H9 (cell line): ENCODE measurements around the gene GRK1. TPM values are rescaled to one million over a fixed set of nuclear protein-coding genes. Genes with fewer than 3 reads are reported as not detected.

Source experiments
- DNase-seq: peaks from one replicate; pipeline ENCODE4 v3.0.0-alpha.2; 2017
- H2AFZ ChIP-seq: one replicate; pipeline ENCODE4 v1.6.1; 2013; ENCODE audit warnings: mild to moderate bottlenecking, low read length, control low read depth, moderate library complexity
- H2AK5ac ChIP-seq: 2 replicates; pipeline ENCODE4 v1.6.1; 2013; ENCODE audit warnings: low read length, control low read depth, mixed read lengths; ENCODE audit not compliant: insufficient read length
- H2BK120ac ChIP-seq: one replicate; pipeline ENCODE4 v1.6.1; 2013; ENCODE audit warnings: low read depth, mild to moderate bottlenecking, low read length, control low read depth, inconsistent platforms; ENCODE audit not compliant: poor library complexity, severe bottlenecking
- H2BK12ac ChIP-seq: 2 replicates; pipeline ENCODE4 v1.6.1; 2013; ENCODE audit warnings: low read length, control low read depth, mixed read lengths, low read depth; ENCODE audit not compliant: insufficient read length
- H2BK15ac ChIP-seq: 2 replicates; pipeline ENCODE4 v1.6.1; 2013; ENCODE audit warnings: low read depth, low read length, control low read depth
- H2BK20ac ChIP-seq: one replicate; pipeline ENCODE4 v1.6.1; 2013; ENCODE audit warnings: low read depth, mild to moderate bottlenecking, low read length, control low read depth, inconsistent platforms; ENCODE audit not compliant: poor library complexity, severe bottlenecking
- H2BK5ac ChIP-seq: 2 replicates; pipeline ENCODE4 v1.6.1; 2013; ENCODE audit warnings: low read length, control low read depth, mixed read lengths; ENCODE audit not compliant: insufficient read length
- H3K14ac ChIP-seq: 2 replicates; pipeline ENCODE4 v1.6.1; 2013; ENCODE audit warnings: low read length, control low read depth; ENCODE audit not compliant: insufficient read depth
- H3K18ac ChIP-seq: 2 replicates; pipeline ENCODE4 v1.6.1; 2013; ENCODE audit warnings: low read depth, mild to moderate bottlenecking, mixed read lengths, low read length, control low read depth; ENCODE audit not compliant: insufficient read length
- H3K23ac ChIP-seq: 2 replicates; pipeline ENCODE4 v1.6.1; 2013; ENCODE audit warnings: low read length, control low read depth, mixed read lengths, low read depth; ENCODE audit not compliant: insufficient read length
- H3K23me2 ChIP-seq: 2 replicates; pipeline ENCODE4 v1.6.1; 2013; ENCODE audit warnings: low read depth, mild to moderate bottlenecking, mixed read lengths, low read length, control low read depth; ENCODE audit not compliant: insufficient read length, poor library complexity, severe bottlenecking
- H3K27ac ChIP-seq: 2 replicates; pipeline ENCODE4 v1.5.1; 2013; ENCODE audit warnings: low read length, control low read depth, mixed read lengths, low read depth; ENCODE audit not compliant: insufficient read length
- H3K27me3 ChIP-seq: 2 replicates; pipeline ENCODE4 v1.6.1; 2013; ENCODE audit warnings: low read length, control low read depth, inconsistent platforms; ENCODE audit not compliant: insufficient read depth
- H3K4ac ChIP-seq: 2 replicates; pipeline ENCODE4 v1.6.1; 2013; ENCODE audit warnings: low read depth, mild to moderate bottlenecking, control low read depth, inconsistent platforms, low read length, moderate library complexity
- H3K4me1 ChIP-seq: 2 replicates; pipeline ENCODE4 v1.6.1; 2013; ENCODE audit warnings: low read length, control low read depth, inconsistent platforms; ENCODE audit not compliant: insufficient read depth
- H3K4me2 ChIP-seq: 2 replicates; pipeline ENCODE4 v1.6.1; 2013; ENCODE audit warnings: low read length, control low read depth, mixed read lengths; ENCODE audit not compliant: insufficient read length, insufficient read depth
- H3K56ac ChIP-seq: 2 replicates; pipeline ENCODE4 v1.6.1; 2013; ENCODE audit warnings: low read depth, mild to moderate bottlenecking, mixed read lengths, low read length, control low read depth; ENCODE audit not compliant: insufficient read length
- H3K79me1 ChIP-seq: 2 replicates; pipeline ENCODE4 v1.6.1; 2013; ENCODE audit warnings: low read depth, mild to moderate bottlenecking, moderate library complexity, low read length, control low read depth, inconsistent platforms; ENCODE audit not compliant: insufficient read depth, poor library complexity, severe bottlenecking
- H3K79me2 ChIP-seq: 2 replicates; pipeline ENCODE4 v1.6.1; 2013; ENCODE audit warnings: low read length, control low read depth, inconsistent platforms; ENCODE audit not compliant: insufficient read depth
- H3K9ac ChIP-seq: 2 replicates; pipeline ENCODE4 v1.6.1; 2013; ENCODE audit warnings: low read length, control low read depth, mixed read lengths; ENCODE audit not compliant: insufficient read length; ENCODE audit errors: extremely low read depth
- H3K9me3 ChIP-seq: one replicate; pipeline ENCODE4 v1.6.1; 2013; ENCODE audit warnings: low read depth, low read length, inconsistent platforms; ENCODE audit not compliant: control insufficient read depth
- H3T11ph ChIP-seq: one replicate; pipeline ENCODE4 v1.6.1; 2013; ENCODE audit warnings: mild to moderate bottlenecking, low read length, control low read depth, inconsistent platforms
- H4K20me1 ChIP-seq: one replicate; pipeline ENCODE4 v1.6.1; 2013; ENCODE audit not compliant: control insufficient read depth, insufficient read length, insufficient read depth
- H4K5ac ChIP-seq: 2 replicates; pipeline ENCODE4 v1.6.1; 2013; ENCODE audit warnings: low read depth, mild to moderate bottlenecking, mixed read lengths, low read length, control low read depth; ENCODE audit not compliant: insufficient read length
- H4K8ac ChIP-seq: replicated peaks from 2 replicates; pipeline ENCODE4 v1.6.1; 2013; ENCODE audit warnings: low read length, control low read depth, mixed read lengths, low read depth; ENCODE audit not compliant: insufficient read length
- H4K91ac ChIP-seq: 2 replicates; pipeline ENCODE4 v1.6.1; 2013; ENCODE audit warnings: low read depth, mild to moderate bottlenecking, moderate library complexity, mixed read lengths, low read length, control low read depth; ENCODE audit not compliant: insufficient read length
- H3K27ac Mint-ChIP-seq, 3 experiments: 2 replicates in 2 of 3; 3 replicates in 1 of 3; pipeline ENCODE4 v1.8.0; 2020 to 2021; ENCODE audit warnings: mixed read lengths in 3 of 3, mild to moderate bottlenecking in 1 of 3, moderate library complexity in 1 of 3
- H3K27me3 Mint-ChIP-seq: 2 replicates; pipeline ENCODE4 v1.8.0; 2021; ENCODE audit warnings: low read depth, mild to moderate bottlenecking, moderate library complexity, mixed read lengths
- H3K36me3 Mint-ChIP-seq, 3 experiments: 2 replicates in 2 of 3; 3 replicates in 1 of 3; pipeline ENCODE4 v1.8.0; 2020 to 2021; ENCODE audit warnings: low read depth in 3 of 3, mixed read lengths in 3 of 3; ENCODE audit not compliant: insufficient read depth in 1 of 3
- H3K4me1 Mint-ChIP-seq, 2 experiments: 2 replicates each; pipeline ENCODE4 v1.8.0; 2020; ENCODE audit warnings: mixed read lengths in 2 of 2
- H3K4me3 Mint-ChIP-seq, 2 experiments: 2 replicates in 1 of 2; 3 replicates in 1 of 2; pipeline ENCODE4 v1.8.0; 2020 to 2021; ENCODE audit warnings: mild to moderate bottlenecking in 2 of 2, mixed read lengths in 2 of 2, moderate library complexity in 1 of 2
- H3K9me3 Mint-ChIP-seq, 2 experiments: 2 replicates in 1 of 2; 3 replicates in 1 of 2; pipeline ENCODE4 v1.8.0; 2020; ENCODE audit warnings: mild to moderate bottlenecking in 2 of 2, mixed read lengths in 2 of 2, moderate library complexity in 1 of 2
- CTCF ChIP-seq: fragments of 200-600 bp; sonication (generic); conservative IDR thresholded peaks from 3 replicates; pipeline ENCODE4 v1.8.0; 2021; ENCODE audit warnings: antibody characterized with exemption, mild to moderate bottlenecking
- WGBS: extraction: QIAGEN DNeasy Blood & Tissue Kit; methylation state at CpG from one replicate; pipeline ENCODE4 v1.1.7; 2013; ENCODE audit warnings: missing lambda C conversion rate, low lambda C conversion rate, mixed read lengths; ENCODE audit not compliant: insufficient read length; ENCODE audit errors: extremely low coverage; 5-methylcytosine and 5-hydroxymethylcytosine counted together
- total RNA-seq: library from RNA; stranded (reverse); gene quantifications from 2 replicates; pipeline ENCODE4 v1.2.1, GENCODE V29; 2021

Gene GRK1
- total RNA-seq, 1 experiment from 2014 or later = 0.31 TPM

GRCh38 chr13:113628291-113629270 is 38.4 kb upstream of the GRK1 start:
- H3K36me3 Mint-ChIP-seq = peaks cover 51 to 89% (median 73%) of the 10 kb centered on the region in 3 experiments
- Histone ChIP-seq H2BK15ac (no peak overlapping the region), H3K27me3 (no peaks in the 10 kb centered on the region), H2BK5ac (no peak overlapping the region), H2BK20ac (no peak overlapping the region), H3K23me2 (no peaks in the 10 kb centered on the region), H4K5ac (no peak overlapping the region), H3K9ac (no peak overlapping the region), H3K27ac (no peak overlapping the region), H3K23ac (no peak overlapping the region), H3K4me1 (no peaks in the 10 kb centered on the region), H3T11ph (no peak overlapping the region), H2BK12ac (no peak overlapping the region), H3K18ac (no peak overlapping the region), H3K79me1 (no peaks in the 10 kb centered on the region), H2AK5ac (no peak overlapping the region), H3K56ac (no peak overlapping the region), H4K91ac (no peak overlapping the region), H2AFZ (no peak overlapping the region), H4K8ac (no peak overlapping the region), H3K4ac (no peak overlapping the region), H3K4me2 (no peak overlapping the region), H2BK120ac (no peak overlapping the region), H4K20me1 (no peaks in the 10 kb centered on the region), H3K9me3 (no peaks in the 10 kb centered on the region), H3K79me2 (no peaks in the 10 kb centered on the region; the same call in 1 of the 2 replicates), H3K14ac (no peak overlapping the region)
- DNase-seq = no peak
- no peaks in the 10 kb centered on the region for H3K27me3 Mint-ChIP-seq
- H3K4me3 Mint-ChIP-seq = no peak overlapping the region
- H3K4me1 Mint-ChIP-seq = 0 out of 4 replicates have a peak, but pooled peaks cover 0 to 2% of the 10 kb centered on the region in 2 experiments
- H3K9me3 Mint-ChIP-seq = peaks cover 10% of the 10 kb centered on the region in 2 experiments; a peak in 4 of 5 replicates
- WGBS = no CpG with 5 or more reads among the region's 30 CpGs
- no peak for TF ChIP-seq CTCF
- peak overlapping the region; percentile 79 to 92 (median 84) for H3K27ac Mint-ChIP-seq
